AG04450 (cell line): Measurements from ENCODE around the gene KIR2DL1. TPM values are rescaled to one million over a fixed set of nuclear protein-coding genes. Genes with fewer than 3 reads are reported as not detected.
"Not testable (repeated sequence)": the region's sequence is repeated elsewhere in the genome, so short reads cannot be mapped to it uniquely, and the experiment has no call there.

ENCODE experiments used
- CTCF ChIA-PET: fragments of 300-600, 350-600 bp; formaldehyde crosslinking; extraction: SDS; loops from one replicate; lab custom pipeline; 2022; ENCODE audit warnings: antibody characterized with exemption, inconsistent platforms; lab: Charles Lee
- POLR2A ChIA-PET: fragments of 350-600 bp; formaldehyde crosslinking; extraction: SDS; loops from one replicate; lab custom pipeline; 2021; ENCODE audit warnings: antibody characterized with exemption, inconsistent platforms; lab: Yijun Ruan, JAX
- DNase-seq: peaks from one replicate; pipeline ENCODE4 v3.0.0-alpha.2; 2011; ENCODE audit warnings: low read depth, low spot score
- H3K27ac ChIP-seq: one replicate; pipeline ENCODE4 v1.5.1; 2012; ENCODE audit warnings: low read depth, low read length, control low read depth
- H3K27me3 ChIP-seq: one replicate; pipeline ENCODE4 v1.6.0; 2012; ENCODE audit warnings: low read length; ENCODE audit not compliant: control insufficient read depth, insufficient read depth
- H3K4me3 ChIP-seq: 2 replicates; pipeline ENCODE4 v1.5.1; 2011; ENCODE audit warnings: mild to moderate bottlenecking, low read depth, low read length, control low read depth
- H3K9me3 ChIP-seq: 2 replicates; pipeline ENCODE4 v1.5.1; 2012; ENCODE audit warnings: low read length; ENCODE audit not compliant: control insufficient read depth, insufficient read depth
- polyA plus RNA-seq: library from polyadenylated mRNA; depleted of rRNA; stranded (reverse); fragments of >200 nt; gene quantifications from 2 replicates; pipeline ENCODE4 v1.2.3, GENCODE V29; 2011
- TF ChIP-seq, protein P1 (sequence below): IDR thresholded peaks from 2 replicates; pipeline ENCODE4 v1.5.1; 2011; ENCODE audit warnings: low read depth, low read length, control low read depth, inconsistent platforms

KIR2DL1 gene
- polyA plus RNA-seq, 1 experiment: not detected

DNA sequence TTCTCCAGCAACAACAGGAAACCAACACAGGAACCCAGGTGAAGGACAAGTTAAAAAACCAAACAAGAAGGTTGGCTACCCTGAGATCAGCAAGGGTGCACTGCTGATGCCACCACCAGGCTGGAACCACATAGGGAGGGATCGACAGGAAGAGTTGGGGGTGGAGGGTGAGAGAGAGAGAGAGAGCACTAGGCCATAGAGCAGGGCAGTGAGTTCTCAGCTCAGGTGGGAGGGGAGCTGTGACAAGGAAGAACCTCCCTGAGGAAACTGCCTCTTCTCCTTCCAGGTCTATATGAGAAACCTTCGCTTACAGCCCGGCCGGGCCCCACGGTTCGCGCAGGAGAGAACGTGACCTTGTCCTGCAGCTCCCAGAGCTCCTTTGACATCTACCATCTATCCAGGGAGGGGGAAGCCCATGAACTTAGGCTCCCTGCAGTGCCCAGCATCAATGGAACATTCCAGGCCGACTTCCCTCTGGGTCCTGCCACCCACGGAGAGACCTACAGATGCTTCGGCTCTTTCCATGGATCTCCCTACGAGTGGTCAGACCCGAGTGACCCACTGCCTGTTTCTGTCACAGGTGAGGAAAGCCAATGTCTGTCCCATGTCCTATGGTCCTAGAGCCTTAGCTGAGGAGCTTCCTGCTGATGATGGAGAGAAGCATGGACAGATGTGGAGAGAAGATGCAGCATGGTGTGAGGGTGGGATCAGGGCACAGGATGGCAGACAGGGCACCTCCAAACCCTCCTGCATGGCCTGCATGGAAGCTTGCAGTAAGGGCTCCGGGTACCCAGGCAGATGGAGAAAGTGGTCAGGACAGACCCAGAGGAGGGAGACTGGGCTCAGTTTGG, 36.3 kb downstream of the KIR2DL1 start:
- Histone ChIP-seq H3K9me3 (peaks cover 58% of the 10 kb centered on the region), H3K27ac (no peak overlapping the region), H3K4me3 (no peak overlapping the region), H3K27me3 (no peaks in the 10 kb centered on the region)
- DNase-seq: no peak
- ChIA-PET POLR2A (no interaction called here), CTCF (no interaction called here)
- TF ChIP-seq, protein P1, sequence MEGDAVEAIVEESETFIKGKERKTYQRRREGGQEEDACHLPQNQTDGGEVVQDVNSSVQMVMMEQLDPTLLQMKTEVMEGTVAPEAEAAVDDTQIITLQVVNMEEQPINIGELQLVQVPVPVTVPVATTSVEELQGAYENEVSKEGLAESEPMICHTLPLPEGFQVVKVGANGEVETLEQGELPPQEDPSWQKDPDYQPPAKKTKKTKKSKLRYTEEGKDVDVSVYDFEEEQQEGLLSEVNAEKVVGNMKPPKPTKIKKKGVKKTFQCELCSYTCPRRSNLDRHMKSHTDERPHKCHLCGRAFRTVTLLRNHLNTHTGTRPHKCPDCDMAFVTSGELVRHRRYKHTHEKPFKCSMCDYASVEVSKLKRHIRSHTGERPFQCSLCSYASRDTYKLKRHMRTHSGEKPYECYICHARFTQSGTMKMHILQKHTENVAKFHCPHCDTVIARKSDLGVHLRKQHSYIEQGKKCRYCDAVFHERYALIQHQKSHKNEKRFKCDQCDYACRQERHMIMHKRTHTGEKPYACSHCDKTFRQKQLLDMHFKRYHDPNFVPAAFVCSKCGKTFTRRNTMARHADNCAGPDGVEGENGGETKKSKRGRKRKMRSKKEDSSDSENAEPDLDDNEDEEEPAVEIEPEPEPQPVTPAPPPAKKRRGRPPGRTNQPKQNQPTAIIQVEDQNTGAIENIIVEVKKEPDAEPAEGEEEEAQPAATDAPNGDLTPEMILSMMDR: no peak

DNA sequence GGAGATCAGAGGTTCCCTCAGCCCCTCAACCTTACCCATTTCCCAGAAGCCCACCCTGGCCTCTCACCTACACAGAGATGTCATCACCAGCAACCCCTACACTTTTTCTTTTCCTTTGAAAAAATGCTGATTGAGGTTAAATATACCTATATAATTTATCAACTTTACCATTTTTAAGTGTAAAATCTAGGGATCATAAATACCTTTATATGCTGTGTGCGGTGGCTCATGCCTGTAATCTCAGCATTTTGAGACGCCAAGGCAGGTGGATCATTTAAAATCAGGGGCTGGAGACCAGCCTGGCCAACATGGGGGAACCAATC, 36.9 kb downstream of the KIR2DL1 start:
- DNase-seq: no peak
- CTCF ChIA-PET: no interaction called here
- H3K27ac ChIP-seq: no peak overlapping the region
- H3K27me3 ChIP-seq: no peaks in the 10 kb centered on the region
- POLR2A ChIA-PET: no interaction called here
- TF ChIP-seq, protein P1: no peak
- peaks cover 61% of the 10 kb centered on the region for H3K9me3 ChIP-seq
- no peak overlapping the region for H3K4me3 ChIP-seq

DNA sequence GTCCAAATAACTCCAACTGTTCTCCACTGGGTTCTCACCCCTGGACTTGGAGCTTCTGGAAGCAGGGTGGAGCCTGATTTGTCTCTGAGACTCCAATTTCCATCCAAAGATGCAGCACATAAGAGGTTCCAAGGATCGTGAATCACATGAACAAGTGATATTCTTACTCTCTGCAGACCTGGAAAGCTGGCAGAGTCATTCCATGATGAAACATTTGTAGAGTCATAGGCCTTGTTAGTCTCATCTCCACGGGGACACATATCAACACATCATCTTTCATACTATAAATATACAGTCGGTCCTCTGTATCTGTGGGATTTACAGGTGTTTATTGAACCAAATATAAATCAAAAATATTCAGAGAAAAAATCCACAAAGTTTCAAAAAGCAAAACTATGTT, 45.0 kb downstream of the KIR2DL1 start:
- H3K27ac ChIP-seq, CTCF ChIA-PET, H3K27me3 ChIP-seq, H3K4me3 ChIP-seq, DNase-seq, POLR2A ChIA-PET: not testable (repeated sequence)
- H3K9me3 ChIP-seq: peaks cover 62% of the 10 kb centered on the region

DNA sequence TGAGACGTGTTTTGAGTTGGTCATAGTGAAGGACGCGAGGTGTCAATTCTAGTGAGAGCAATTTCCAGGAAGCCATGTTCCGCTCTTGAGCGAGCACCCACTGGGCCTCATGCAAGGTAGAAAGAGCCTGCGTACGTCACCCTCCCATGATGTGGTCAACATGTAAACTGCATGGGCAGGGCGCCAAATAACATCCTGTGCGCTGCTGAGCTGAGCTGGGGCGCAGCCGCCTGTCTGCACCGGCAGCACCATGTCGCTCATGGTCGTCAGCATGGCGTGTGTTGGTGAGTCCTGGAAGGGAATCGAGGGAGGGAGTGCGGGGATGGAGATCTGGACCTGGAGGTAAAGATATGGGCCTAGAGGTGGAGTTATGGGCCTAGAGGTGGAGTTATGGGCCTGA, 46.7 kb downstream of the KIR2DL1 start, which contains the start of gene KIR3DL1:
KIR3DL1 (plus strand) TSS at position 218 of the 400 bp plus-strand sequence.
- H3K27ac ChIP-seq, POLR2A ChIA-PET, CTCF ChIA-PET, DNase-seq, H3K27me3 ChIP-seq, H3K4me3 ChIP-seq: not testable (repeated sequence)
- H3K9me3 ChIP-seq: peaks cover 52% of the 10 kb centered on the region

DNA sequence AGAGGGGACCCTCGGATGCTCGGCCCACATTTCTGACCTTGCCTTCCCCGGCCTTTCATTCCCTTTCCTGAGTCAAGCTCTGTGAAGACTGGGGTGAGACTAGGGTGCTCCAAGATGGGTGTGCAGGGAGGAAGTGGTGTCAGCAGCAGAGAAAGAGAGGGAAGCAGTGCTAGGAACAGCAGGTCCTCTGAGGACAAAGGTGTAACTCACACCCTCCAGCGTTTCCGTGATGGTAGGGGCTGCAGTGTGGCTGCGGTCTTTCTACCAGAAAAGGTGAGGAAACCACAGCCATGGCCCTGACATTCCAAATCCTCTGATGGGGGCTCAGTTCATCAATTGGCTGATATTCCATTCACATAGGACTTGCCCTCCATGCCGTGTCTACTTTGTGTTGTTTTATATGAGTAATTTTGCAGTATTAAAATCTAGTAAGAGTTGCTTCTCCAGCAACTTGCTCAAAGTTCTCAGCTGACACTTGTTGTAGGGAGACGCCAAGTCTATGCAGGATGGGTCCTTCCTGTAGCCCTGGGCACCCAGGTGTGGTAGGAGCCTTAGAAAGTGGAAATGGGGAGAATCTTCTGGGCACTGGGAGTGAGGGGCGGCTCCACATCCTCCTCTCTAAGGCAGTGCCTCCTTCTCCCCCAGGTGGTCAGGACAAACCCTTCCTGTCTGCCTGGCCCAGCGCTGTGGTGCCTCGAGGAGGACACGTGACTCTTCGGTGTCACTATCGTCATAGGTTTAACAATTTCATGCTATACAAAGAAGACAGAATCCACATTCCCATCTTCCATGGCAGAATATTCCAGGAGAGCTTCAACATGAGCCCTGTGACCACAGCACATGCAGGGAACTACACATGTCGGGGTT, 48.3 kb downstream of the KIR2DL1 start:
- TF ChIP-seq, protein P1: no peak
- Histone ChIP-seq H3K27me3 (no peaks in the 10 kb centered on the region), H3K27ac (no peak overlapping the region), H3K9me3 (peaks cover 57% of the 10 kb centered on the region), H3K4me3 (no peak overlapping the region)
- ChIA-PET POLR2A (no interaction called here), CTCF (no interaction called here)
- no peak for DNase-seq

DNA sequence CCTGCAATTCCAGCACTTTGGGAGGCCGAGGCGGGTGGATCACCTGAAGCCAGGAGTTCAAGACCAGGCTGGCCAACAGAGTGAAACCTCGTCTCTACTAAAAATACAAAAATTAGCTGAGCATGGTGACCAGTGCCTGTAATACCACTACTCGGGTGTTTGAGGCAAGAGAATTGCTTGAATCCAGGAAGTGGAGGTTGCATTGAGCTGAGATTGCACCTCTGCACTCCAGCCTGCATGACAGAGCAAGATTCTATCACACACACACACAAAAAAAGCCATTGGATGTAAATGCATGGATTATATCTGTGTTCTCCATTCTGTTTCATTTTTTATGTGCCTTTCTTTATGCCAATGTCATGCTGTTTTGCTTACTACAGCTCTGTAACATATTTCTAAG, 54.8 kb downstream of the KIR2DL1 start:
- CTCF ChIA-PET, POLR2A ChIA-PET, H3K4me3 ChIP-seq: not testable (repeated sequence)

DNA sequence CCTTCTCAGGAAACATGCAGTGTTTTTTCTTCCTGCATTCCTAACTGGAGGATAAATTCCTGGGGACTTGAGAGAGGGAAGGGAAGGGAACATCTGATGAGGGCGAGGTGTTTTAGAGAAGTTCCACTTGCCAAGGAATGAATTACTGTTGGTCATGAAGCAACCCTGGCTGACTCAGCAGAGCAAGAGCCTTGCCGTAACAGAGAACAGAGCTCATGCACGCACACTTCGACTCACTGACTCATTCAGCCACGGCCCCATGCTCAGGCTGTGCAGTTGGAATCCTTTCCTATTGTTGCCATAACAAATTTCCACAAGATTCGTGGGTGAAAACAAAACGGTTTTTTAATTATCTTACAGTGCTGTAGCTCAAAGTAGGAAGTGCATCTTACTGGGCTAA, 55.7 kb downstream of the KIR2DL1 start:
- H3K9me3 ChIP-seq, POLR2A ChIA-PET, DNase-seq, H3K27me3 ChIP-seq, H3K27ac ChIP-seq, CTCF ChIA-PET, H3K4me3 ChIP-seq: not testable (repeated sequence)

More for the DNA sequence above, 54.8 kb downstream of the KIR2DL1 start:
- H3K9me3 ChIP-seq: peaks cover 10% of the 10 kb centered on the region
- H3K27me3 ChIP-seq, H3K27ac ChIP-seq, DNase-seq: not testable (repeated sequence)

DNA sequence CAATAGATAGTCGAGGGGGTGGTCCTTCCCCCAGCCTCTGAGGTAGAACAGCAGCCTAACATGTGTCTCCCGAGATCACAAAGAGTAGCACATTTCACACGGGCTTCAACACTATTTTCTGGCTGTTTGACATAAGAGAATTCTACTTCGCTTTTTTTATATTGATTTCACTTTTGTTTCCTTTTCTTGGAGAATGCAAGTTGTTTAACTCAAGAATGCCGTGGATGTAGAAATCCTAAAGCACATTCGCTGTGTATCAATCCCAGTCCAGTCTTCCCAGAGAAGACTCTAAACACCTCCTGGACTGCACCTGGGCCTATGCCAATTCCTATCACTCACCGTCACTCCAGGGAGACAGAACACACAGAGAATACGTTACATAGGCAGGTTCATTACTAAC, 58.5 kb downstream of the KIR2DL1 start:
- H3K27ac ChIP-seq, DNase-seq, H3K27me3 ChIP-seq, POLR2A ChIA-PET, H3K4me3 ChIP-seq, H3K9me3 ChIP-seq, CTCF ChIA-PET: not testable (repeated sequence)

DNA sequence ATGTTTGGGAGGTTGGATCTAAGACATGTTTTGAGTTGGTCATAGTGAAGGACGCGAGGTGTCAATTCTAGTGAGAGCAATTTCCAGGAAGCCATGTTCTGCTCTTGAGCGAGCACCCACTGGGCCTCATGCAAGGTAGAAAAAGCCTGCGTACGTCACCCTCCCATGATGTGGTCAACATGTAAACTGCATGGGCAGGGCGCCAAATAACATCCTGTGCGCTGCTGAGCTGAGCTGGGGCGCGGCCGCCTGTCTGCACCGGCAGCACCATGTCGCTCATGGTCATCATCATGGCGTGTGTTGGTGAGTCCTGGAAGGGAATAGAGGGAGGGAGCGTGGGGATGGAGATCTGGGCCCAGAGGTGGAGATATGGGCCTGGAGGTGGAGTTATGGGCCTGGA, 62.9 kb downstream of the KIR2DL1 start, which contains the start of gene KIR2DS4:
KIR2DS4 (plus strand) TSS at position 181 of the 400 bp plus-strand sequence.
- POLR2A ChIA-PET: not testable (repeated sequence)

More for the DNA sequence above, 62.9 kb downstream of the KIR2DL1 start, which contains the start of gene KIR2DS4:
- H3K4me3 ChIP-seq, H3K27me3 ChIP-seq, CTCF ChIA-PET, DNase-seq, H3K27ac ChIP-seq: not testable (repeated sequence)
- peaks cover 16% of the 10 kb centered on the region for H3K9me3 ChIP-seq
